Fibroblast of lung (primary cell): Measurements from ENCODE around the gene ALOX12. TPM values are rescaled to one million over a fixed set of nuclear protein-coding genes. Genes with fewer than 3 reads are reported as not detected.

Source experiments
- DNase-seq, 2 donors: peaks; one replicate each; pipeline versions ENCODE4 v3.0.0 to v3.0.0-alpha.2; 2010; ENCODE audit warnings: low read depth in 2 of 2
- H2AFZ ChIP-seq: 2 replicates; pipeline ENCODE4 v1.5.1; 2012; ENCODE audit warnings: low read length, control low read depth, inconsistent platforms
- H3K27ac ChIP-seq: 2 replicates; pipeline ENCODE4 v1.5.1; 2011; ENCODE audit warnings: low read length, control low read depth; ENCODE audit not compliant: insufficient read depth
- H3K27me3 ChIP-seq: 2 replicates; pipeline ENCODE4 v1.5.1; 2011; ENCODE audit warnings: mild to moderate bottlenecking, low read length; ENCODE audit not compliant: control insufficient read depth, insufficient read depth
- H3K36me3 ChIP-seq: 2 replicates; pipeline ENCODE4 v1.5.1; 2011; ENCODE audit warnings: low read length; ENCODE audit not compliant: control insufficient read depth, insufficient read depth
- H3K4me1 ChIP-seq: 2 replicates; pipeline ENCODE4 v1.5.1; 2011; ENCODE audit warnings: low read length; ENCODE audit not compliant: control insufficient read depth, insufficient read depth; ENCODE audit errors: extremely low read depth
- H3K4me2 ChIP-seq: 2 replicates; pipeline ENCODE4 v1.5.1; 2011; ENCODE audit warnings: low read length, control low read depth; ENCODE audit not compliant: insufficient read depth; ENCODE audit errors: extremely low read depth
- H3K4me3 ChIP-seq, 4 experiments: fragments of 200-600 bp in 1 of 4; sonication (generic) in 1 of 4; replicated peaks in 1 of 4; 2 replicates each; pipeline ENCODE4 v1.5.1; 2011 to 2016; ENCODE audit warnings: low read length in 4 of 4, low read depth in 3 of 4, mild to moderate bottlenecking in 3 of 4, control low read depth in 2 of 4, inconsistent platforms in 1 of 4, mixed read lengths in 1 of 4; ENCODE audit not compliant: insufficient read depth in 1 of 4; ENCODE audit errors: control extremely low read depth in 1 of 4
- H3K79me2 ChIP-seq: 2 replicates; pipeline ENCODE4 v1.5.1; 2012; ENCODE audit warnings: mild to moderate bottlenecking, low read length, inconsistent platforms; ENCODE audit not compliant: control insufficient read depth, insufficient read depth
- H3K9ac ChIP-seq: 2 replicates; pipeline ENCODE4 v1.5.1; 2011; ENCODE audit warnings: mild to moderate bottlenecking, low read length, control low read depth; ENCODE audit not compliant: insufficient read depth
- H3K9me3 ChIP-seq: 2 replicates; pipeline ENCODE4 v1.5.1; 2012; ENCODE audit warnings: low read depth, low read length; ENCODE audit not compliant: control insufficient read depth, insufficient read depth
- H4K20me1 ChIP-seq: 2 replicates; pipeline ENCODE4 v1.5.1; 2011; ENCODE audit warnings: low read length; ENCODE audit not compliant: control insufficient read depth, insufficient read depth; ENCODE audit errors: extremely low read depth
- CTCF ChIP-seq, 2 donors: IDR thresholded peaks in 1 of 2; conservative IDR thresholded peaks in 1 of 2; 1 replicate in 1 of 2; 2 replicates in 1 of 2; pipeline ENCODE4 v1.5.1; 2011 to 2012; ENCODE audit warnings: low read length in 2 of 2, control low read depth in 1 of 2, inconsistent platforms in 1 of 2, low read depth in 1 of 2, mild to moderate bottlenecking in 1 of 2
- EZH2 ChIP-seq: IDR thresholded peaks from 2 replicates; pipeline ENCODE4 v1.5.1; 2012; ENCODE audit warnings: low read length, control low read depth, mild to moderate bottlenecking; ENCODE audit errors: missing control alignments
- polyA plus RNA-seq, 2 donors: library from polyadenylated mRNA; depleted of rRNA in 1 of 2; stranded (reverse) in 1 of 2; unstranded in 1 of 2; fragments of >200 nt; gene quantifications; 2 replicates each; pipeline ENCODE4 v1.2.1, GENCODE V29; 2011 to 2012; ENCODE audit warnings: missing spikeins in 1 of 2
- total RNA-seq: library from RNA; depleted of rRNA; stranded (reverse); fragments of >200 nt; gene quantifications from 2 replicates; pipeline ENCODE4 v1.2.1, GENCODE V29; 2014

Gene ALOX12
- total and polyA plus RNA-seq, 2 donors (not counting 1 experiment from before 2014, with no cell fraction given) = 0.06 to 0.17 TPM

- Histone ChIP-seq H3K9me3 (no peaks in the 10 kb centered on the region), H3K27ac (no peak overlapping the region), H3K36me3 (peaks cover under 1% of the 10 kb centered on the region), H2AFZ (peak overlapping the region; percentile 69), H3K4me3 (peak overlapping the region in 3 of 4 experiments; percentile 15 to 25 (median 23)), H3K27me3 (no peaks in the 10 kb centered on the region), H3K9ac (peak overlapping the region; percentile 34), H3K4me2 (peak overlapping the region; percentile 75), H3K79me2 (no peaks in the 10 kb centered on the region), H3K4me1 (peaks cover 7% of the 10 kb centered on the region), H4K20me1 (no peaks in the 10 kb centered on the region)
- TF ChIP-seq EZH2 (no peak), CTCF (conservative IDR thresholded peaks at IDR 0.05 in 1 of 2, IDR thresholded peaks at IDR 0.05 in 1 of 2; ENCODE audit: low read depth in 1 of 2, low read length in 2 of 2) (peak; percentile 66 to 74)
- peak in 1 of 2 donors; percentile 49 for DNase-seq
Observed at GRCh38 chr17:7021993-7022778, 26.3 kb downstream of the ALOX12 start.

GRCh38 chr17:7022781-7023571 lies 27.1 kb downstream of the ALOX12 start, which contains the start of gene BCL6B:
Gene BCL6B, plus strand, starts transcription at chr17:7023050. Its CDS starts 622 bp downstream, at chr17:7023672.
- no peak within 1 kb of the TSS for H3K9ac ChIP-seq
- DNase-seq = no peak
- H3K9me3 ChIP-seq = no peaks in the 10 kb centered on the region

More at GRCh38 chr17:7022781-7023571, 27.1 kb downstream of the ALOX12 start, which contains the start of gene BCL6B:
- no peaks in the 10 kb centered on the region for H3K27me3 ChIP-seq
- peak within 1 kb of the TSS in 3 of 4 experiments; percentile 15 to 25 (median 23) for H3K4me3 ChIP-seq
- no peaks in the 10 kb centered on the region for H3K36me3 ChIP-seq
- no peaks in the 10 kb centered on the region for H3K79me2 ChIP-seq
- TF ChIP-seq EZH2 (no peak), CTCF (conservative IDR thresholded peaks at IDR 0.05 in 1 of 2, IDR thresholded peaks at IDR 0.05 in 1 of 2; ENCODE audit: low read depth in 1 of 2, low read length in 2 of 2) (no peak)
- peaks cover 7% of the 10 kb centered on the region for H3K4me1 ChIP-seq
- H4K20me1 ChIP-seq = no peaks in the 10 kb centered on the region
- no peak within 1 kb of the TSS for H3K27ac ChIP-seq
- H2AFZ ChIP-seq = peak within 1 kb of the TSS; percentile 69
- H3K4me2 ChIP-seq = peak within 1 kb of the TSS; percentile 75
